Frontal cortex (tissue), 4 donors: Measurements from ENCODE around the gene IKZF4. TPM values are rescaled to one million over a fixed set of nuclear protein-coding genes. Genes with fewer than 3 reads are reported as not detected.
A peak's percentile ranks its signal among the peaks of the same experiment; 100 is the strongest.
"Not testable (repeated sequence)": the region's sequence is repeated elsewhere in the genome, so short reads cannot be mapped to it uniquely, and the experiment has no call there.

Experiments used
- DNase-seq, 2 donors: peaks; one replicate each; pipeline ENCODE4 v3.0.0; 2012; ENCODE audit warnings: low spot score in 2 of 2
- FAIRE-seq: peaks from 2 replicates; lab custom pipeline; 2012; peaks lifted over from hg19 to GRCh38; lab: Jason Lieb, UNC
- total RNA-seq: library from RNA; depleted of rRNA; stranded (reverse); fragments of >200 nt; gene quantifications from one replicate; pipeline ENCODE4 v1.2.3, GENCODE V29; 2014
- donor health status: control.
- donor health status: control.
- donor health status: control.

IKZF4 gene
- total RNA-seq, 1 donor from 2014 or later = 1.6 TPM

DNA sequence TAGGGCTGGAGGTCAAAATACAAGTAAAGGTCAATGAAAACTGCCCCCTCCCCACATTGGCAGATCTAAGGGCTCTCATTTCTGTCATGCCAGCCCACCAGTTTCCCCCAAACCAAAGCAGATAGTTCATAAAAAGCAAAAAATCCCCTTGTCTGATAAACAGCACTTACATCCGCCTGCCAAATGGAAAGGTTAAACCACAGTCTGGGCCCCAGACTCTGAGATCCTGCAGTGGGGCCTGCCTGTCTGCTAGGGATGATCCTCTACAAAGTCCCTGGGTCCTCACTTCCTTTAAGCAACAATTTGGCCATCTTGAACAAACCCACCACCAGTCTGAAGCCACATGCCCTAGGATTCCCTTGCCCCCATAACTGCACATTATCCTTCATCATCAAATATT, 11.1 kb downstream of the IKZF4 start:
- DNase-seq (no peak), FAIRE-seq (no peak)

DNA sequence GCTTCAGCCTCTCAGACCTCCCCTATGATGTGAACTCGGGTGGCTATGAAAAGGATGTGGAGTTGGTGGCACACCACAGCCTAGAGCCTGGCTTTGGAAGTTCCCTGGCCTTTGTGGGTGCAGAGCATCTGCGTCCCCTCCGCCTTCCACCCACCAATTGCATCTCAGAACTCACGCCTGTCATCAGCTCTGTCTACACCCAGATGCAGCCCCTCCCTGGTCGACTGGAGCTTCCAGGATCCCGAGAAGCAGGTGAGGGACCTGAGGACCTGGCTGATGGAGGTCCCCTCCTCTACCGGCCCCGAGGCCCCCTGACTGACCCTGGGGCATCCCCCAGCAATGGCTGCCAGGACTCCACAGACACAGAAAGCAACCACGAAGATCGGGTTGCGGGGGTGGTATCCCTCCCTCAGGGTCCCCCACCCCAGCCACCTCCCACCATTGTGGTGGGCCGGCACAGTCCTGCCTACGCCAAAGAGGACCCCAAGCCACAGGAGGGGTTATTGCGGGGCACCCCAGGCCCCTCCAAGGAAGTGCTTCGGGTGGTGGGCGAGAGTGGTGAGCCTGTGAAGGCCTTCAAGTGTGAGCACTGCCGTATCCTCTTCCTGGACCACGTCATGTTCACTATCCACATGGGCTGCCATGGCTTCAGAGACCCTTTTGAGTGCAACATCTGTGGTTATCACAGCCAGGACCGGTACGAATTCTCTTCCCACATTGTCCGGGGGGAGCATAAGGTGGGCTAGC, 13.9 kb downstream of the IKZF4 start:
- FAIRE-seq (no peak), DNase-seq (no peak)

DNA sequence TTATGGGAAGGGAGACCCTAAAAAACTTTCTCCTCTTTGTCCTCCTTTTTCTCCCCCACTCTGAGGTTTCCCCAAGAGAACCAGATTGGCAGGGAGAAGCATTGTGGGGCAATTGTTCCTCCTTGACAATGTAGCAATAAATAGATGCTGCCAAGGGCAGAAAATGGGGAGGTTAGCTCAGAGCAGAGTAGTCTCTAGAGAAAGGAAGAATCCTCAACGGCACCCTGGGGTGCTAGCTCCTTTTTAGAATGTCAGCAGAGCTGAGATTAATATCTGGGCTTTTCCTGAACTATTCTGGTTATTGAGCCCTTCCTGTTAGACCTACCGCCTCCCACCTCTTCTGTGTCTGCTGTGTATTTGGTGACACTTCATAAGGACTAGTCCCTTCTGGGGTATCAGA, 16.3 kb downstream of the IKZF4 start:
- DNase-seq (no peak), FAIRE-seq (no peak)

DNA sequence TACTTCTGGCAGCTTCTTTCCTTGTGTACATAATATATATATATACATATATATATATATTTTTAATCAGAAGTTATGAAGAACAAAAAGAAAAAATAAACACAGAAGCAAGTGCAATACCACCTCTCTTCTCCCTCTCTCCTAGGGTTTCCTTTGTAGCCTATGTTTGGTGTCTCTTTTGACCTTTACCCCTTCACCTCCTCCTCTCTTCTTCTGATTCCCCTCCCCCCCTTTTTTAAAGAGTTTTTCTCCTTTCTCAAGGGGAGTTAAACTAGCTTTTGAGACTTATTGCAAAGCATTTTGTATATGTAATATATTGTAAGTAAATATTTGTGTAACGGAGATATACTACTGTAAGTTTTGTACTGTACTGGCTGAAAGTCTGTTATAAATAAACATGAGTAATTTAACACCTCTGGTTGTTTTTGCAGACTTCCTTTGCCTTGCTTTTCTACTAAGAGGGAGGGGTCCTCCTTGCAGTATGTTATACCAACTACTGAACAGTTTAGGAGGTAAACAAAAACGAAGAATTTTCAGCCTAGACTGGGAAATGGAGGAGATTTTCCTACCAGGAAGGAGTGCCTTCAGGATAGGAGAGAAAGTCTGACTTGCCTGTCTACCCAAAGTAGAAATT, 17.3 kb downstream of the IKZF4 start:
- FAIRE-seq (no peak), DNase-seq (no peak)

DNA sequence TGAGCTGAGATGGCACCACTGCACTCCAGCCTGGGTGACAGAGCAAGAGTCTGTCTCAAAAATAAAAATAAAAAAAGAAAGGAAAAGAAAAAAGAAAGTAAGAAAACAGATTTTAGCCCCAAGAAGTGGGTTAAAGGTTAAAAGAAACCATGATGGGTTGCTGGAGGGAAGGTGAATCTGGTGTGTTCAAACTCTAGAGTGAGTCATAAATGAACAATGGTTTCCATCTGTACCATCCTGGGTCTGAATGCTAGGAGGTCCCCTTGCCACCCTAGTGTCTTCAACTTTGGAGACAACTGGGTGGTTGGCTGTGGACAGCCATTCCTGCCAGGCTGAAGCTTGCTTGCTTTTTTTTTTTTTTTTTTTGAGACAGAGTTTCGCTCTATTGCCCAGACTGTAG, 19.3 kb downstream of the IKZF4 start:
- FAIRE-seq (no peak), DNase-seq (no peak)

DNA sequence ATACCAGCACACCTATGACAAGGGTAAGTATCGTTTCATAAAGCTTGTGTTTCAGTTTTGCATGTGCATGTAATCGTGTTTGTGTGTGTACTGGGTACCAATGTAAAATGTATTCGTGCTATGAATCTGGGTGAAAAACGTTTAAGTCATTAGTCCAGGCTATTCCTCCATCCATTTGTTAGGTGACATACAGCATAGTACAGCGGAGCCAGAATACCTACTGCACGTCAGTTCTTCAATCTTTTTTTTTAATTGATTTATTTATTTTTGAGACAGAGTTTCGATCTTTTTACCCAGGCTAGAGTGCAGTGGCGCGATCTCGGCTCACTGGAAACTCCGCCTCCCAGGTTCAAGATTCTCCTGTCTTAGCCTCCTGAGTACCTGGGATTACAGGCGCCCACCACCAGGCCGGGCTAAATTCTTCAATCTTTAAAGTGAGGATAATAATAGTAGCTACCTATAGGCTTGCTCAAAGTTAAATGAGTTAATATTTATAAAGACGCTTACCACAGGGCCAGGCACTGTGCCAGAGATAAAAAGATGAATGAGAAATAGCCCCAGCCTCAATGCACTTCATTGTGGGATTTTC, 20.2 kb downstream of the IKZF4 start:
- DNase-seq (no peak), FAIRE-seq (no peak)

DNA sequence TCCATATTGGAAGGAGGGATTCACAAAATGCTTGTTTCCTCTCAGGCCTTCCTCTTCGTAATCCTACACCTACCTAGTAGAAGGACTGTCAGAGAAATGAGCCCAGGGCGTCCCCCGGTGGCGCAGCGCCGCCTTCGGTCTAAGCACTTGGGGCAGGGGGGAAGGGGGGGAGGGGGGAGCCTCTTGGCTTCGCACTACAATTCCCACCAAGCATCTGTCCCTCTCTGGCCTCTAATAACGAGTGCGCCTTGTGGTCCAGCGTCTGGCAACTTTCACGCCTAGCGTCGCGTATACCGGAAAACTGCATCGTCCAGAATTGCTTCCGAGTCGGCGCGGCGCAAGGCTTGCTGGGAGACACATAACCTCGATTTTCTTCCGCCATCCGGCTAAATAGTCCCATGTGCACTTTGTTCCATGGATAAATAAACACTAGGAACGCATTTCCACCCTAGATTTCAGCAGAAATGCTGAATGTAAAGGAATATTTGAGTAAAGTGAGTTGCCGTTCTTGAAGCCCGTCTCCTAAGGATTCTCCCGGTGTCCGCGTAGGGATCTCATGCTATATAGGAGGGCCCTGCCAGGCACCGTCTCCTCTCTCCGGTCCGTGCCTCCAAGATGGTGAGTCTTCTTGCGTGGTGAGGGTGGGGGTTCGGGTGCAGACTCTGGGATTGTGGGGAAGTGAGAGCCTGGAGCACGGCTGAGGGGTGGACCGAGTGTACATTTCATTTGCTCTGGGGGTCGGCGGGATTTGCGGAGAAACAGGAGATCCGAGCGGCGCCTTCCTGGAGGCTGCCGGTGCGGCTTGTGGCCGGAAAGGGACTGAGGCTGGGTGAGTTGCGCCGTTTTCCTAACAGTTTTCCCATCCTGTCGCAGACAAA, 20.9 kb downstream of the IKZF4 start, which contains the start of gene RPS26:
Gene RPS26 (plus strand): TSS at position 367 of the 878 bp plus-strand sequence. CDS start 249 bp downstream, at position 616.
- peak; percentile 76 to 84 for DNase-seq
- FAIRE-seq = no peak

DNA sequence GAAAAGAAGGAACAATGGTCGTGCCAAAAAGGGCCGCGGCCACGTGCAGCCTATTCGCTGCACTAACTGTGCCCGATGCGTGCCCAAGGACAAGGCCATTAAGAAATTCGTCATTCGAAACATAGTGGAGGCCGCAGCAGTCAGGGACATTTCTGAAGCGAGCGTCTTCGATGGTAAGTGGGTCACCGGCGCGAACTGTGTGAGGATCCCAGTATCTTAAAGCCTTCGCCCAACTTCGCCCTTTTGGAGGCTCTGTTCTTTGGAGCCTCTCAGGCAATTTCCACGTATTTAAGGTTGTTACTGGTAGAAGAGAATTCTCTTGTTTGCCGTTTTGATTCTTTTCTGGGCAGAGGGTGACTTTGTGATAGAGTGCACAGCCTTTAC, 21.6 kb downstream of the IKZF4 start:
- FAIRE-seq, DNase-seq: not testable (repeated sequence)

DNA sequence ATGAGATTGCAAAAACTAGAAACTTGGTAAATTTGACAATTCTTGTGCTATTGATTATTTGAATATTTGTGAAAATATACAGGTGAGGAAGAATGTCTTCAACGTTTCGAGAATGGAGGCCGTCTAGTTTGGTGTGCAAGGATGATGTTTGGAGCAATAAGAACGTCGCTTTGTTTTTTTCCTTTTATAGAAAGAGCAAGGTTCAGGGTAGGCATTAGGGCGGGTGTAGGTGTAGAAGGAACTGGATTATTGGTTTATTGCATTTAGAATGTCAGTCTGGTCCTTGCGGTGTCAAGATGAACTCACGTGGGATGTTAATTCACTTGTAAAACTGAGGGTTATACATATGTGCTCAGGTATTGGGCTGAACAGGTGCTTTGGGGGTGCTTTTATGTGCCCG, 22.0 kb downstream of the IKZF4 start:
- DNase-seq (no peak), FAIRE-seq (no peak)

DNA sequence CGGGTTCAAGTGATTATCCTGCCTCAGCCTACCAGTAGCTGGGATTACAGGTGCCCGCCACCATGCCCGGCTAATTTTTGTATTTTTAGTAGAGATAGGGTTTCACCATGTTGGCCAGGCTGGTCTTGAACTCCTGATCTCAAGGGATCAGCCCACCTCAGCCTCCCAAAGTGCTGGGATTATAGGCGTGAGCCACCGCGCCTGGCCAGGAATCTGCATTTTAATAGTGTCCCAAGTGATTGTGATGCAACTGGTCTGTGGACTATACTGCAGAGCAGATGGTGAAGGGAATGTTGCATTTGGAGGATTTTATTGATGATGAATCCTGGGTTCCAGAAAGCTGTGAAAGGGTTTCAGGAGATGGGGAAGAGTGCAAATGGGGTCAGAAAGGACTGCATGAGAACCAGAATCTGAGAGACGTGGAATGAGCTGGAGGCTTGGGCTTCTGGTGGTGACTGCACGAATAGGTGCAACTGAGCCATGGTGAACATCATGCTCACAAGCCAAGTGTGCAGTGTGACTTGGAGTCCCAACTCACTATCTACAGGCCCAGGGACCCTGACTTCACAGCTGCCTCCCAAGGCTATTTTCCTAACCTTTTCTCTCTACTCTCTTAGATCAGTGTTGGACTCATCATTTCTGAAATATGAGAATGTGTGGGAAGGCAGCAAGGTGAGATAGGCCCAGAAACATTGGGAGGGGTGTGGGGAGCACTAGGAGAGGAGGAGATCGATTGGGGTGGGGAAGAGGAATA, 25.4 kb downstream of the IKZF4 start:
- no peak for FAIRE-seq
- no peak for DNase-seq

DNA sequence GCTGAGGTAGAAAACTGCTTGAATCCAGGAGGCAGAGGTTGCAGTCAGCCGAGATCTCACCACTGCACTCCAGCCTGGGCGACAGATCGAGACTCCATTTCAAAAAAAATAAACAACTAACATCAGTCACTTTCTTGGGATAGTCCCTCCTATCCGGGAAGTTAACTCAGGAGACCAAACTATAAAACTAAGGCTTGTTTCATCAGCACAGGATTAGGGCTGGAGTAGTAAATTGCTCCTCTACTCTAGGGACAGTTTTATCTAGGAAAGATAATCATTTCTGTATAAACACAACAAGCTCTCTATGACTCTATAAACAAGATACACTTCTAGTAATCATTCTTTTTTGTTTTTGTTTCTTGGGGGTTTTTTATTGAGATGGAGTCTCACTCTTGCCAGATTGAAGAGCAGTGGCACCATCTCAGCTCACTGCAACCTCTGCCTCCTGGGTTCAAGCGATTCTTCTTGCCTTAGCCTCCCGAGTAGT, 32.6 kb downstream of the IKZF4 start:
- no peak for DNase-seq
- no peak for FAIRE-seq

DNA sequence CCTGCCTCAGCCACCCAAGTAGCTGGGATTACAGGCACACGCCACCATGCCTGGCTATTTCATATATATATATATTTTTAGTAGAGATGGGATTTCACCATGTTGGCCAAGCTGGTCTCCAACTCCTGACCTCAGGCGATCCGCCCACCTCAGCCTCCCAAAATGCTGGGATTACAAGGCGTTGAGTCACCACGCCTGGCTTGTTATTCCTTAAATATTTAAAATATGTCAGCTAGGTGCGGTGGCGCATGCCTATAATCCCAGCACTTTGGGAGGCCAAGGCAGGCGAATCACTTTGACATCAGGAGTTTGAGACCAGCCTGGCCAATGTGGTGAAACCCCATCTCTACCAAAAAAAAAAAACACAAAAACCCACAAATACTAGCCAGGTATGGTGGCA, 39.1 kb downstream of the IKZF4 start:
- not testable (repeated sequence) for FAIRE-seq, DNase-seq

DNA sequence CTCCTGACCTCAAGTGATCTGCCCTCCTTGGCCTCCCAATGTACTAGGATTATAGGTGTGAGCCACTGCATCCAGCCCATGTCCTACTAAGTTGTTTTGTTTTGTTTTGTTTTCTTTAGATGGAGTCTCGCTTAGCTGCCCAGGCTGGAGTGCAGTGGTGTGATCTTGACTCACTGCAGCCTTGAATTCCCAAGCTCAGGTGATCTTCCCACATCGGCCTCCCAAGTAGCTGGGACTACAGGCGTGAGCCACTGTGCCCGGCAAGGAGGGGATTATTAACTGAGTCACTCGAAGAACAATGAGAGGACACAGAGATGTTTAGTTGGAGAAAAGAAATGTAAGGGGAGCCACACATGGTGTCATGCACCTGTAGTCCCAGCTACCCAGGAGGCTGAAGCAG, 41.1 kb downstream of the IKZF4 start:
- FAIRE-seq = no peak

DNA sequence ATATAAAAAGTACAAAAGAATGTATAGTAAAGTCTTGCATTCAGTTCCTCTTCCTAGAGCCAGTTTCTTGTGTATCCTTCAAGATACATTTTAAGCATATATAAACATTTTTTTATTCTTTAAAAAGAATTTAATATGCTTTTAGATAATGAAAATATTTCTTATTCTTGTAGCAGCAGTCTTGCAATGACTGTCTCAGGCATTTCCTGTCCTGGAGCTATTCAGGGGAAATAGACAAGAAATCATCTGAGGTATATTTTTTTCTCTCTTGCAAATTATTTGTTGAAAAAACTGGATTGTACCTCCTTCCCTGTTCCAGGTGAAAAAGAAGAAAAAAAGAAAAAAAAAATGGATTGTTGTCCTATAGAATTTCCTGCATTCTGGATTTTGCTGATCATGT, 42.2 kb downstream of the IKZF4 start:
- DNase-seq = no peak
- no peak for FAIRE-seq

More for the DNA sequence above, 41.1 kb downstream of the IKZF4 start:
- DNase-seq = no peak

DNA sequence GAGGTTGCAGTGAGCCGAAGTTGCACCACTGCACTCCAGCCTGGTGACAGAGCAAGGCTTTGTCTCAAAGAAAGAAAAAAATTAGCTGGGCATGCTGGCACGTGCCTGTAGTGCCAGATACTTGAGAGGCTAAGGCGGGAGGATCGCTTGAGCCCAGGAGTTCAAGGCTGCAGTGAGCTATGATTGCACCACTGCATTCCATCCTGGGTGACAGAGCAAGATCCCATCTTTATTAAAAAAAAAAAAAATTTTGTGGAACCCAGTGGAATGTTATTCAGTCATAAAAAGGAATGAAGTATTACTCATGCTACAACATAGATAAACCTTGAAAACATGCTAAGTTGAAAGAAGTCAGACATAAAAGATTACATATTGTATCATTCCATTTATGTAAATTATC, 50.8 kb downstream of the IKZF4 start:
- DNase-seq (no peak), FAIRE-seq (no peak)

DNA sequence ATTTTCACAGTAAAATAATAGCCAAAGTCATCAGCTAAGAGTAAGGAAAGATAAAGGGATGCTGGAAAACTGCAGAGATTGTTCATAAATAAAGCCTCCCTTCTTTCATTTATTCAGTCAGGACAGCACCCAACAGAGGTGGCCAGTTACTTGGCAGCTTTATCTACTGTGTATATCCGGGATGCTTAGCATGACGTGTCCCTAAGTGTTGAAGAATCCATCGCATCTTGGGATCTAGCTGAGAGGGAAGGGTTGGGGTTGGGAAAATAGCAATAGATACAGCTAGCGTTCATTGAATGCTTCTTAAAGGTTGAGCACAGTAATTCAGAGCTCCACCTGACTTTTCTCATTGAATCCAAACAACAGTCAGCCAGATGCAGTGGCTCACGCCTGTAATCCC, 53.6 kb downstream of the IKZF4 start:
- FAIRE-seq (no peak), DNase-seq (no peak)

DNA sequence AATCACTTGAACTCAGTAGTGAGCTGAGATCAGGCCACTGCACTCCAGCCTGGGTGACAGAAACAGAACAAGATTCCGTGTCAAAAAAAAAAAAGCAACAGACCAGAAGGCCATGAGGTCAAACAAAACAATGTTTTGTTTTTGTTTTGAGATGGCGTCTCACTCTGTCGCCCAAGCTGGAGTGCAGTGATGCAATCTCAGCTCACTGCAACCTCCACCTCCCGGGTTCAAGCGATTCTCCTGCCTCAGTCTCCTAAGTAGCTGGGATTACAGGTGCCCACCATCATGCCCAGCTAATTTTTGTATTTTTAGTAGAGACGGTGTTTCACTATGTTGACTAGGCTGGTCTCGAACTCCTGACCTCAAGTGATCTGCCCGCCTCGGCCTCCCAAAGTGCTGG, 57.1 kb downstream of the IKZF4 start:
- not testable (repeated sequence) for DNase-seq, FAIRE-seq

DNA sequence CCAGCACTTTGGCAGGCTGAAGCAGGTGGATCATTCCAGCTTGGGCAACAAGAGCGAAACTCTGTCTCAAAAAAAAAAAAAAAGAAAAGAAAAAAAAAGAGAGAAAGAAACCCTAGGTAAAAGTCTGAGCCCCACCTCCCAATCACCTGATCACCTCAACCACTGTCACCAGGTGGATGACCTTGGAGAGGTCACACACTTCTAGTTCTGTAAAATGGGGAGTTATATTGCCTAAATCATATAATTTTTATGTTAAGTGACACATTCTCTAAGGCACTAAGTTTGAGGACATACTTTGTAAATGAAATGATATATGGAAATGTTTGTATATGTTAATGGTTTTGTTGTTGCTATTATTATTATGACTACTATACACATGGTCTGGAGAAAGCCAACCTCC, 57.6 kb downstream of the IKZF4 start:
- FAIRE-seq = no peak
- no peak for DNase-seq

DNA sequence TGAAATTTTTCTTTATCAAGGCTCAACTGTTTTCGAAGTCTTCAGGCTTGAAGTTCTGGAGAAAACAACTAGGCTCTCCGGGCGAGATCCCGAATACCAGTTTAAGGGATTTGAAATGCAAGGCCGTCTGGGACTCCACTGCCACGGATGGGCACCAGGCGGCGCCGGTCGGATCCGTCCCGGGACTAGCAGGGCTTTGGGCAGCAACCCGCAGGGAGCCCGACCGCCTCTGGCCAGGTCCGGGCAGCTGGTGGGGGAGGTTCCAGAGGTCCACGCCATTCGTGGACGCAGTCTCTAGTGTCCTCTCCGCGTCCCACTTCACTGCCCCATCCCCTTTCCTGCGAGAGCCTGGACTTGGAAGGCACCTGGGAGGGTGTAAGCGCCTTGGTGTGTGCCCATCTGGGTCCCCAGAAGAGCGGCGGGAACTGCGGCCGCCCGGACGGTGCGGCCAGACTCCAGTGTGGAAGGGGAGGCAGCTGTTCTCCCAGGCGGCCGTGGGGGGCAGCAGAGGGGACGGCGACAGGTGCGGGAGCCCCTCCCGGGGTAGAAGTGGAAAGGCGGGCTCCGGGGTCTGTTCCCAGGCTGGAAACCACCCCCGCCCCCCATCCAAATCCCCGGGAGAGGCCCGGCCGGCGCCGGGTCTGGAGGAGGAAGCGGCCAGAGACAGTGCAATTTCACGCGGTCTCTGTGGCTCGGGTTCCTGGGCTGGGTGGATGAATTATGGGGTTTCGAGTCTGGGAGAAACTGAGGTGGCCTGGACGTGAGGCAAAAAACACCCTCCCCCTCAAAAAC, 58.3 kb downstream of the IKZF4 start:
- FAIRE-seq (no peak), DNase-seq (peak; percentile 74 to 77)
